Measurements from ENCODE around the gene RCHY1.
"Not testable (repeated sequence)": the region's sequence is repeated elsewhere in the genome, so short reads cannot be mapped to it uniquely, and the experiment has no call there.

Gene RCHY1

DNA sequence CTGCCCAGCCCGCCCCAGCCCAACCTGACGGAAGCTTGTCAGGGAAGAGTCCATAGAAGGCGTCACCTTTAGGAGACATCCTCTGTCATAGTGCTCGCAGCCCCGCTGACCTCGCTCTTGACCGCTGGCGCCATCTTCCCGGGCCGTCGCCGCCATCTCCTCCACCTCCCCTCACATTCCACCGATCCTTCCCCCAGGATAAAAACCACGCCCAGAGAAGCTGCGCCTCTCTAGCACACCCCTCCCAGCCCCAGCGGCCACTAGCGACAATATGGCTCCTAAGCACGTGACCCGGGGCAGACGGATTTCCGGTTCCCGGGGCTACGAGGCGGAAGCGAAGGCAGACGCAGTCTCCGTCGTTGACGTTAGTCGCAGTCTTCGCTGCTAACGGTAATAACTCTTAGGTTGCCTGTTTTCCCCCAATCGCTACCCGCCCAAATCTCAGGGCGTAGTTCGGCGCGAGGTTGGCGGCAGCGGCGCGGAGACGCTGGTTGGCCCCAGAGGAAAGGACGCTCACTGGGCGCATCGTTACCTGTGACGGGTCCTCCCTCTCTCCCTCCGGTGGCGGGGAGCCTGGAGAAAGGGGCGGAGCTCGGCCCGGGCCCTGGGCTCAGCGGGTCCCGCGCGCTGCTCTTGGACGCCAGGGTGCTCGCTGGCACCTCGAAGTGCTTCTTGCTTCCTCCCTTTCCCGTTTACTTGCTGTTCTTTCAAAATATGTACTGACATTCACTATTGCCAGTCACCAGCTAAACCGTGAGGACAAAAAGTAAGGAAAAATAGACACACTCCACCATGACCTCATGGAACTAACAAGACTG, at the start of gene RCHY1, which contains the start of gene THAP6:
TSS of gene RCHY1 (minus strand) at position 273 of the 818 bp plus-strand sequence. CDS start at position 156, 117 bp downstream.
TSS of gene THAP6 (plus strand) at position 343 of the 818 bp plus-strand sequence. CDS start 980 bp downstream, outside the sequence.
- DNase-seq = peak; percentile 88

DNA sequence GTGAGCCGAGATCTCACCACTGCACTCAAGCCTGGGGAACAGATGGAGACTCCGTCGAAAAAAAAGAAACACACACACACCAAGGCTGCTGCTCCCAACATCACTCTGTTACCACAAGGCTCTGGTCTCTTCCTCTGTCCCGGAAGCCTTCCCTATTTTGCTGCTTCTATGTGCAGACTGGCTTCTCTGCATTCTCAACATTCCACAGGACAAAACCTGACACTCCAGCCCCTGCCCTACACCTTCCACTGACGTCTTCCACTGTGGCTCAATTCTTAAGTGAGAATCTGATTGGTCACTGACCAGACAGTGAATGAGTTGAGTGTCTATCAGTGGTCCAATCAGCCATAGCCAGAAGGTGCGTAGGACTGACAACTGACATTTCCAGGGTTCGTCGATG, 47.6 kb upstream of the RCHY1 start:
- DNase-seq = no peak

DNA sequence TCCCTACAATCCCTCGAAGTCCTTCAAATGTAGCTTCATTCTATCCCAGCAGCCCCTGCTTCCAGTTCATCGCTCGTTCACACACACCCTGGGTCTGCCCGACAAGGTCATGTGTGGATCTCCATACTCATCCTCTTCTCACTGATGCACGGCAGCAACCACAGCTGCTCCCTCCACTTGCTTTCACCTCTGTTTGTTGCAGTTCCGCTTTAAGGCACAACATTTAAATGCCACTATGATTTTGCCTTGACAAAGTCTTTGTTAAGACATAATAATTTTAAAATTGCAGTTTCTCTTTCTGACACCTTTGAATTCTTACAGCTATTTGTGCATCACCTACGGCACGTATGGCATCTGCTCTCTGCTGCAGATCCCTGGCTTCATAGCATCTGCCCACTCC, 43.5 kb upstream of the RCHY1 start:
- no peak for DNase-seq

DNA sequence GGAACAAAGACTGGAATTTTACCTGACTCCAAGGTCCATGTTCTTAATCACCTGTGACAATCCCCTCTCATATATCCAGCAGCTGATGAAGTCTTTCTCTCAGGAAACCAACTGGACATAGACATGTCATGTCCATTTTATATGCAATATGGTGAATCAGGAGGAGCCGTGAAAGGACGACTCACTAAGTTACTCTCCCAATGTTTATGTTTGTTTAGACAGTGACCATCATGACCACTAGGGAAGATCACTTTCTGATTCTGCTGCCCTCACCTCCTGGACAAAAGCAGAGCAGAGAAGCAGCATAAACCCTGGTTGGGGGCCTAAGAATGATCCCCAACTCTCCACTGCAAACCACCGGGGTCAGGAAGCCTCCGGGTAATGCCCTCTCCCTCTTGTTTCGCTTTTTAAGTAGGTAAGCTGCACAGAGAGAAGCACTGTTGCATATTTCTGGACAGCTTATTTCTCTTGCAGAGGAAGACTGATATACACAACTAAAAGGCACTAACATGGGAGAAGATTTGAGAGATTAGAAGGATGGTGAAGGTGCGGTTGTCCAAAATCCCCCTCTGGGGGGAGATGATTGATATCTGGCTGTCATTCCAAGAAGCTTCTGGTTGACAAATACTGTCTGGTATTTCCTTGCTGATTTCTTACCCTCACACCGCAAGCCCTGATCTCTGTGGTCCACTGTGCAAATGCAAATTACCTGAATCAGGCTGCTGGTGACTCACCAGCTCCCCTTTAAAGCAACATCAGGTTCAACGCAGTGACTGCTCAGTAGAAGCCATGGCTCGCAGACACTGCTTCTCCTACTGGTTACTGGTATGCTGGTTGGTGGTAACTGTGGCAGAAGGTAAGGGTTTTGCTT, 41.3 kb upstream of the RCHY1 start, which contains the start of gene ODAPH:
TSS of gene ODAPH (plus strand) at position 773 of the 871 bp plus-strand sequence. CDS start at position 790, 17 bp downstream.
- peak; percentile 24 for DNase-seq

DNA sequence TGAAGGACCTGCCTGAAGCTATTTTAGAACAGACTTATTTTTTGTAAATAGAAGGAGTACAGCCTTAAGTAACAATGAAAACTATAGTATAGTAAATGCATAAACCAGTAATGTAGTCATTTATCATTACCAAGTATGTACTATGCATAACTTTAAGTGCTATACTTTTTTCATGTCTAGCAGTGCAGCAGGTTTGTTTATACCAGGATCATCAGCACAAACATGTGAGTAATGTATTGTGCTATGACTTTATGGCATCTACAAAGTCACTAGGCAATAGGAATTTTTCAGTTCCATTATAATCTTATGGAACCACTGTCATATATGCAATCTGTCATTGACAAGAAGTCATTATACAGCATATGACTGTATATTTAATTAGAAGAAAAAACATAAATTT, 38.2 kb upstream of the RCHY1 start:
- DNase-seq = no peak

DNA sequence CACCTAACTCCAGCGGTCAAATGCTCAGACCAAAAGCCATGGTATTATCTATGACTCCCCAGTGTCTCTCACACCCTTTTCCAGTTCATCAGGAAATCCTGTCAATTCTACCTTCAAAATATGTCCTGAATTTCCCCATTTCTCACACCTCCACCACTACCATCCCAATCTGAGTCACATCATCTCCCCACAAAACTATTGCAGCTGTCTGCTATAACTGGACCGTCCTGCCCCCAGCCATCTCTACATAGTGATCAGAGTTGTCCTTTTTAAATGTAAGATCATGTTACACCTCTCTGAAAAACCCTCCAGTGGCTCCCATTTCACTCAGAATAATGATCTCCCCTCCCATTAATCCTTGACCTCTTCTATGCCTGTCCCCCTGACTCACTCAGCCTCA, 34.8 kb upstream of the RCHY1 start:
- no peak for DNase-seq

DNA sequence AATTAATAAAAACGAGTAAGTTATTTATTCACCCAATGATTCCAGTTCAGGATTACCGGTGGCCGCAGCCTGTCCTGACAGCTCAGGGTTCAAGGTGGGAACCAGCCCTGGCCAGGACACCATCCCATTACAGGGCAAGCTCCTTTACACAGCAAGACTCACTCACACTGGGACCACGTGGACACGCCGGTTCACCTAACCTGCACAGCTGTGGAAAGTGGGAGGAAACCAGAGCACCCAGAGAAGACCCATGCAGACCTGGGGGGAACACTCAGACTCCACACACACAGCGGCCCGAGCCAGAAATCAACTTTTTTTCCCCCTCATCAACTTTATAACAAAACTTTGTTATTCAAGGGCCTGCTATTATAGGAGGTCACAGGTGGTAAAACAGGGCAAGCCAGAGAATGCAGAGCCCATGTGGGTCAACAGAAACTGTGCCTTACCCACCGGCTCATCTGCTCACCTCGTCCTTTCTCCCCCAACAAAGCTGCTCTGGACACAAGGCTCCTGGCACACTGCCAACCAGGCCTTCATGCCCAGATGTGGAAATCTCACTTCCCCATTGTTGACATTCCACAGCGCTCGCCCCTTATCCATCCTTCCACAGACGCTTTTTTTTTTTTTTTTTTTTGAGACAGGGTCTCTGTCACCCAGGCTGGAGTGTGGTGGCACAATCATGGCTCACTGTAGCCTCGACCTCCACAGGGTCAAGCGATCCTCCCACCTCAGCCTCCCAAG, 33.6 kb upstream of the RCHY1 start:
- DNase-seq = no peak

DNA sequence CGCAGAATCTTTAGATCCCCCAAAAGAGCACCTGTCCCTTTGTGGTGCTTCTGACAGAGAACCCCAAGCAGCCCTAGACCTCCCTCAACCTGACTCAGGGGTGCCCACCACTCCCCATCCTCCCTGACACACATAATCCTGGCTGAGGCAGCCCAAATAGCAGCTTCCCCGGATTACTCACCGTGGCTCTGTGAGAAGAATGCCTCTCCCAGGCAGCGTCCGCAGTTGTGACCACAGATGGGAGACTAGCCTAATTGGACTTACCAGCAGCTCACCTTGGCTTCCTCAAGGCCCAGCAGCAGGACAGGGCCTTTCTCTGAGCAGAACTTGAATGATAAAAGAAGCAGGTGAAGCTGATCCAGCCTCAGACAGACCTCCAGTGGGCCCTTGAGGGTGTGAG, 31.3 kb upstream of the RCHY1 start:
- DNase-seq = no peak

DNA sequence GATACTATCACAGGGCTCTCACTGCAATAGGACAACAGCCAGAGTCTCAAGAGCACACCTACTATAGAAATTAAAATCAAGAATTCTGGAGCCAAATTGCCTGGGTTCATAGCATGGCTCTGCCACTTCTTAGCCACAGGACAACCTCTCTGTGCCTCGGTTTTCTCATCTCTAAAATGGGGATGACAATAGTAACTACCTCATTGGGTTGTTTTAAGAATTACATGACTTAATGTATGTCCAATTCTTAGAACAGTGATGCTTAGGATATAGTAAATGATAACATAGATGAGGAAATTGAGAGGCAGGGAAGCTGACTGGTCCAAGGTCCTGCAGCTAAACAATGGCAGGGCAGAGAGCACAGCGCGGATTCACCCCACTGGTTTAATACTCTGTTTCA, 30.7 kb upstream of the RCHY1 start:
- no peak for DNase-seq

DNA sequence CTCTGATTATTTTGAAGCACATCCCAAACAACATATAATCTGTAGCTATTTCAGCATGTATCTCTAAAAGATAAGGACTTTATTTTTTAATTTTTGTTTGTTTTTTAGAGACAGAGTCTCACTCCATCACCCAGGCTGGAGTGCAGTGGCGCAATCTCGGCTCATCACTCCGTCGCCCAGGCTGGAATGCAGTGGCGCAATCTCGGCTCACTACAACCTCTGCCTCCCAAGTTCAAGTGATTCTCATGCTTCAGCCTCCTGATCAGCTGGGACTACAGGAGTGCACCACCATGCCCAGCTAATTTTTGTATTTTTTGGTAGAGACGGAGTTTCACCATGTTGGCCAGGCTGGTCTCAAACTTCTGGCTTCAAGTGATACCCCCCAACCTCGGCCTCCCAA, 30.0 kb upstream of the RCHY1 start:
- not testable (repeated sequence) for DNase-seq

DNA sequence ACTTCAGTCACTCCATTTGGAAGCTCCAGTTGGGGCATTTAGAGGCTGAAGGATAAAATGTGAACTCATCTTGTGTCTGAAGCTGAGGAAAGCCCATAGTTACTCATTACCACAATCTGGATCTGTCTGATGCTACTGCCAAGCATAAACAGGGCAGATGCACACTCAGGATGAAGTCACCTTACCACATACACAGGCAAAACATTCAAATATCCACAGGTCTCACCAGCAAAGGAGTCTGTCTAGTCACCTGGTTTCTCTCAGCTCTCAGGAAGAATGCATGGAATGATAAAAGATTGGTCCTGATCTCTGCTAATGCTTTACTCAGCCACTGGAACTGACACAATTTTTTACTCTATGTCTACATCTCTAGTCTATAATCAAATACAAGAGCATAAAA, 28.6 kb upstream of the RCHY1 start:
- no peak for DNase-seq

DNA sequence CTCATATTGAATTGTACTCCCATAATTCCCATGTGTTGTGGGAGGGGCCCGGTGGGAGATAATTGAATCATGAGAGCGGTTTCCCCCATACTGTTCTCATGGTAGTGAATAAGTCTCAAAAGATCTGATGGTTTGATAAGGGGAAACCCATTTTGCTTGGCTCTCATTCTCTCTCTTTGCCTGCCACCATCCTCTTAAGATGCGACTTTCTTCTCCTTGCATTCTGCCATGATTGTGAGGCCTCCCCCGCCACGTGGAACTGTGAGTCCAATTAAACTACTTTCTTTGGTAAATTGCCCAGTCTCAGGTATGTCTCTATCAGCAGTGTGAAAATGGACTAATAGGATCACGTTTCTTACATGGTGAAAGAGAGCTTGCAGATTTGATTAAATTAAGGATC, 23.1 kb upstream of the RCHY1 start:
- DNase-seq = not testable (repeated sequence)

DNA sequence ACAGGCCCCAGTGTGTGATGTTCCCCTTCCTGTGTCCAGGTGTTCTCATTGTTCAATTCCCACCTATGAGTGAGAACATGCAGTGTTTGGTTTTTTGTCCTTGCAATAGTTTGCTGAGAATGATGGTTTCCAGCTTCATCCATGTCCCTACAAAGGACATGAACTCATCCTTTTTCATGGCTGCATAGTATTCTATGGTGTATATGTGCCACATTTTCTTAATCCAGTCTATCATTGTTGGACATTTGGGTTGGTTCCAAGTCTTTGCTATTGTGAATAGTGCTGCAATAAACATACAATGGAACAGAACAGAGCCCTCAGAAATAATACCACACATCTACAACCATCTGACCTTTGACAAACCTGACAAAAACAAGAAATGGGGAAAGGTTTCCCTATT, 19.7 kb upstream of the RCHY1 start:
- DNase-seq = not testable (repeated sequence)

DNA sequence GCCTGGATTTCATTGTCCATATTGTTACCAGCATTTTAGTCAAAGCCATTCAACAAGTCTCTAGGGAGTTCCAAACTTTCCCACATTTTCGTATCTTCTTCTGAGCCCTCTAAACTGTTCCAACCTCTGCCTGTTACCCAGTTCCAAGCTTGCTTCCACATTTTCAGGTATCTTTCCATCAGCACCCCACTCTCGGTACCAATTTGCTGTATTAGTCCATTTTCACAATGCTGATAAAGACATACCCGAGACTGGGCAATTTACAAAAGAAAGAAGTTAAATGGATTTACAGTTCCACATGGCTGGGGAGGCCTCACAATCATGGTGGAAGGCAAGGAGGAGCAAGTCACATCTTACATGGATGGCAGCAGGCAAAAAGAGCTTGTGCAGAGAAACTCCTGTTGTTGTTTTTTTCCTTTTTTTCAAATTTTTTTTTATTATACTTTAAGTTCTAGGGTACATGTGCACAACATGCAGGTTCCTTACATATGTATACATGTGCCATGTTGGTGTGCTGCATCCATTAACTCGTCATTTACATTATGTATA, 19.2 kb upstream of the RCHY1 start:
- not testable (repeated sequence) for DNase-seq

DNA sequence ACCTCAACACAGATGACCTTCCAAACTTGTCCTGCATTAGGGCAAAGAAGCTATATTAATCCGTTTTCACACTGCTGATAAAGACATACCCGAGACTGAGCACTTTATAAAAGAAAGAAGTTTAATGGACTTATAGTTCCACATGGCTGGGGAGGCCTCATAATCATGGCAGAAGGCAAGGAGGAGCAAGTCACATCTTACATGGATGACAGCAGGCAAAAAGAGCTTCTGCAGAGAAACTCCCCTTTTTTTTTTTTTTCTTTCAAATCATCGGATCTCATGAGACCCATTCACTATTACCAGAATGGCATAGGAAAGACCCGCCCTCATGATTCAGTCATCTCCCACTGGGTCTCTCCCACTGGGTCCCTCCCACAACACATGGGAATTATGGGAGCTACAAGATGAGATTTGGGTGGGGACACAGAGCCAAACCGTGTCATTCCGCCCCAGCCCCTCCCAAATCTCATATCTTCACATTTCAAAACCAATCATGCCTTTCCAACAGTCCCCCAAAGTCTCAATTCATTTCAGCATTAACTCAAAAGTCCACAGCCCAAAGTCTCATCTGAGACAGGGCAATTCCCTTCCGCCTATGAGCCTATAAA, 17.4 kb upstream of the RCHY1 start:
- DNase-seq = not testable (repeated sequence)

DNA sequence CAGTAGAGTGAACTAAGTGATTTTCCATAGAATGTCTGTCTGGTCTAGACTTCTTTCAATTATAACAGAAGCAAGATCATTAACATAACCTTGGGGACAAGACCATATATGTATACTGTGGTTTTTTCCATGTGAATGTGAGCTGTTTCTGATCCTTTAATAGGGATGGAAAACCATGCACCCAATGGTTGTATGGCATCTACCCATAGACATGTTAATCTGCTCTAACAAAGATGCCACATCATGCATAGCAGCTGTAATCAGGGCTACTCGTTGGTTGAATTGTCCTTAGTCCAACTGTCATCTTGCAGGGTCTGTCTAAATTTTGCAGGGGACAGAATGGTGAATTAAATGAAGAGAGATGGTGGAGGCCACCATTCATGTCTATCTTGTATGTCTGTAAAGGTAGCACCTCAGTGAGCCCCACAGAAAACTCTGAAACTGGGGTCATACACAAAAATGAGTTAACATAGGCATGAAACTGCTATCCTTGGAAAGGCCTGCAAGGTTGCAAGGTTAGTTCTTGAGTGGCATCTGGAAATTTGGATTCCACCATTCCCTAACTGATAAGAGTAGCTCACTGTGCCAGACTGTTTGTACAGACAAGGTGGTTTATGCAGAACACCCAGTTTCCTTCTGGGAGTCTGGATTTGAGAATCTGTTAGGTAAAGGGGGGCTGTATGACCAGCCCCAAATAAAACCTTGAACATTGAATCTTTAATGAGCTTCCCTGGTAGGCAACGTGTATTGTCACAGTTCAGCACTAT, 16.5 kb upstream of the RCHY1 start:
- no peak for DNase-seq

DNA sequence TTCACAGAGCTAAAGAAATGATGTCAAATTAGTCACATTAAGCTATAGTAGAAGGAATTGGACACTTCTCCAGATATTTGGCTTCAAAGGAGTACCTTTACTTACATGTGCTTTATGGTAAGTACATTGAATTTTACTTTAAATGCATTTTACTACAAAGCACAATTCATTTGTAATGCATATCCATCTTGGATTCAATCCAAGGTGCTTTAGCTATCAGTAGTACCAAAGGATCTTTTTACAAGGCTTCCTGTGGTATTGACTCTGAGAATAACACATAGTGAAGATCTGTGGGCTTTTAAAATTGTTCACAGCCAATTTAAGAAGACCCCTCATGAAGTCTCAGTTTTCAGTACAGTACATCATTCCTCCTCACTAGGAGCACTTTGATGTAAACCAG, 13.3 kb upstream of the RCHY1 start:
- DNase-seq = no peak

DNA sequence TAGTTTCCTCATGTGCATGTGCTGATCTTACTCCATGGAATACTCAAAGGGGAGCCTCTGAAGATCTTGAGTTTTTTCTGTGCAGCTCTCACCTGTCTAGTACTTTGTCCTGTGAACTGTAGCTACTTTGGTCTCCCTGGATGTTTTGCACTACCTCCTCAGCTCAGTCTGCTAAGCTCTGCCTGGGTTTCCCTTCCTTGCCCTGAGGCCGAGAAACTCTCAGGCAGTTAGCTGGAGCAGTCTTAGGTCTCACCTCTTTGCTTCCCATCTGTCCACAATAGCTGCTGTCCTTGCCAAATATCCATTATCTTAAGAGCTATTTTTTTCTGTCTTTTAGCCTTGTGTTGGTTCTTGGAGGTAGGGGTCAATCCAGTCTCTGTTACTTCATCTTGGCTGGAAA, 11.7 kb upstream of the RCHY1 start:
- no peak for DNase-seq

DNA sequence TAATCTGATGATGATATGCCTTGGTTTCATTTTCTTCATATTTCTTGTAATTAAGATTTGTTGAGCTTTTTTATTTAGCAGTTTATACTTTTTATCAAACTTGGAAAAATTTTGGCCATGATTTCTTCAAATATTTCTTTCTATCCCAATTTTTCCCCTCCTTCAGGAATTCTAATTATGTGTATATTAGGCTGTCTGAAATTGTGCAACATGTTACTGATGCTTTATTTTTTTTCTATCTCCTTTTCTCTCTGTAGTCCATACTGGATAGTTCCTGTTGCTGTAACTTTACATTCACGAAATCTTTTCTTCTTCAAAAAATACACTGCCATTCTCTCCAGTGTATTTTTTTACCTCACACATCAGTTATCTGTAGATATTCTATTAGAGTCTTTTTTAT, 10.9 kb upstream of the RCHY1 start:
- DNase-seq = no peak

DNA sequence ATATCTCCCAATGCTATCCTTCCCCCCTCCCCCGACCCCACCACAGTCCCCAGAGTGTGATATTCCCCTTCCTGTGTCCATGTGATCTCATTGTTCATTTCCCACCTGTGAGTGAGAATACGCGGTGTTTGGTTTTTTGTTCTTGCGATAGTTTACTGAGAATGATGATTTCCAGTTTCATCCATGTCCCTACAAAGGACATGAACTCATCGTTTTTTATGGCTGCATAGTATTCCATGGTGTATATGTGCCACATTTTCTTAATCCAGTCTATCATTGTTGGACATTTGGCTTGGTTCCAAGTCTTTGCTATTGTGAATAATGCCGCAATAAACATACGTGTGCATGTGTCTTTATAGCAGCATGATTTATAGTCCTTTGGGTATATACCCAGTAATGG, 5.2 kb upstream of the RCHY1 start:
- not testable (repeated sequence) for DNase-seq

DNA sequence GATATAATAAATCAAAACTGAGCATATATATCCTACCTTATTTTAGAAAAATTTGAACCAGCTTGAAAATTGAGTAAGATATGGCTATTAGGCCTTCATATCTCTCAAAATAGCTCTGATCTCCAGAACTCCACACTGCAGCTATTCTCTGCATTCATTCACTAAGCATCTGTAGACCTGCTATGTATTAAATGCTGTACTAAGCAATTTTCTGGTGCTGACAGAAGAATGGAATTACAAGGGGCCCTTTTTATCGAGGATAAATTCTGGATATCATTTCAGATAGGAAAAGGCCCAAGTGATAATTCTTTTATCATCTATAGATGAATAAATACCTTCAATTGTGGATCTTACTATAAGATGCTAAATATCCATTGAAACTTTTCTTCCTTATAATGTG, 1.9 kb upstream of the RCHY1 start:
- DNase-seq = no peak
